Body of pancreas (tissue), 4 donors: ENCODE data around the gene KIAA1217.

ENCODE experiments used
- CTCF ChIP-seq, 7 experiments: fragments of 450-650 bp in 4 of 7; fragments of 200-600 bp in 3 of 7; sonication (generic) in 3 of 7; IDR thresholded peaks; one replicate each; pipeline ENCODE4 v1.5.1; 2016 to 2019; ENCODE audit warnings: antibody characterized with exemption in 7 of 7
- POLR2A ChIP-seq, 3 donors: fragments of 450-650 bp; IDR thresholded peaks; one replicate each; pipeline ENCODE4 v1.6.1; 2016; ENCODE audit warnings: antibody characterized with exemption in 3 of 3, mild to moderate bottlenecking in 2 of 3

GRCh38 chr10:24163485-24163884 is 45.5 kb upstream of the KIAA1217 start:
- TF ChIP-seq CTCF (IDR thresholded peaks at IDR 0.05), result no peak
- TF ChIP-seq POLR2A (IDR thresholded peaks at IDR 0.05), result no peak
